GM13977 (cell line): ENCODE measurements around the gene ADAM10.

Experiments
- DNase-seq: peaks from one replicate; pipeline ENCODE4 v3.0.0; 2012; ENCODE audit warnings: low spot score
- CTCF ChIP-seq: IDR thresholded peaks from 2 replicates; pipeline ENCODE4 v1.5.1; 2012; ENCODE audit warnings: mild to moderate bottlenecking, control low read depth; ENCODE audit not compliant: insufficient read depth; ENCODE audit errors: extremely low read depth, missing control alignments
- in situ Hi-C: fragments of 300-500 bp; cut with MboI; formaldehyde crosslinking; loops from one replicate; pipeline ENCODE4 v1.12.0; 2022; ENCODE audit warnings: low sequenced_read_pairs, low pct_unique_long_range_greater_than_20kb, mixed read lengths, inconsistent platforms; ENCODE audit not compliant: unreplicated experiment

The ADAM10 gene

GRCh38 chr15:58649175-58649574, 100.3 kb downstream of the ADAM10 start:
- no peak for DNase-seq
- in situ Hi-C loops: no loop called here
- no peak for TF ChIP-seq CTCF

- in situ Hi-C loops: no loop called here
- no peak for DNase-seq
- no peak for TF ChIP-seq CTCF
Measured at GRCh38 chr15:58643996-58644395, 105.5 kb downstream of the ADAM10 start.

GRCh38 chr15:58641660-58642059, 107.8 kb downstream of the ADAM10 start:
- DNase-seq: no peak
- no peak for TF ChIP-seq CTCF
- in situ Hi-C loops: no loop called here

DNA sequence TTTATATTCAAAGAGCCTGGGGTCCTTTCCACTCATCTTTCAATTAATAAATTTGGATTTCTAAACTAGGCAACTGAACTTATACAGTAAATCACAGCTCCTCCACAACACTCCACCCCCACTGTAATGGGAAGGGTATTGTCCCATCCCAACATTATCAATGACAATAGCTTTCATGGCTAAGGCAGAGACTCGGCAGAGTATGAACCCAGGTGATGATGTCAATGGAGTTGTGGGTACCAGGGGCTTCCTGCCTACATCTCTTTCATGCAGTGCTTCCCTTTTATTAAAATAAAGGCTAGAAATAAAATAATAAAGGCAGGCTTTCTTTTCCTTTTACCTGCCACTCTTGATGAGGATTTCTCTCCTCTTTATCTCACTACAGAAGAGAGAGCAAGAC, 109.5 kb downstream of the ADAM10 start:
- TF ChIP-seq CTCF: no peak
- no peak for DNase-seq
- in situ Hi-C loops: no loop called here

DNA sequence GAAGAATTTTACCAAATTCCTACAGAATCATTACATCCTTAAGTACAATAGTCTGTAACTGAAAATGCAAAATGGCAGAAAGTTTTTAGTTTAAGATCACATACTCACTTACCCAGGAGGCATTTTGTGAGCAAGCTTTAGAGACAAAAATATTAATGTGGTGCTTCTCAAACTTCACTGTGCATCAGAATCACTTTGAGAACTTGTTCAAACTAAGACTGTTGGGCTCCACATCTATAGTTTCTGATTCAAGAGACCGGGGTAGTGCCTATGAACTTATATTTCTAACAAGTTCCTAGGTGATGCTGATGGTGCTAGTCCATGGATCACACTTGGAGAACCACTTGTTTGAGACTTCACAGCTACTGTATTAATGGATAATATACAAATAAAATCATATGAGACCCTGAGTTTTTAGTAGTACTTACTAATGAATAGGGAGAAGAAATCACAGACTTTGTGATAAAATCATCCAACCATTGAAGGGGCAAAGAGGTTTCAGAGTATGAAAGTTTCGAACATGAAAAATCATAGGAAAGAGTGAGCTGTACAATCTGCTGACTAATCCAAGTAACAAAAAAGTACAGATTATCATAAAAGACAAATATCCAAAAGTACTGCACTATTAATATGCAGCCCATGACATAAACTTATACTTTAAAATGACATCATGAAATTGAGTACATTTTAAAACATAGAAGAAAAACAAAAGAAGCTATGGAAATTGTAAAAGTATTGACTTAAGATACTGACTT, 110.3 kb downstream of the ADAM10 start:
- TF ChIP-seq CTCF: no peak
- in situ Hi-C loops: no loop called here

GRCh38 chr15:58632789-58633188, 116.7 kb downstream of the ADAM10 start:
- in situ Hi-C loops: no loop called here
- no peak for DNase-seq
- TF ChIP-seq CTCF: no peak

More for the DNA sequence above, 110.3 kb downstream of the ADAM10 start:
- no peak for DNase-seq
